ENCODE measurements around the gene KDM4B.

GRCh38 chr19:4983346-4984105, 14.6 kb downstream of the KDM4B start:
- TF ChIP-seq EP300 (IDR thresholded peaks at IDR 0.05; ENCODE audit: borderline replicate concordance in 1 of 2, low read depth in 1 of 2, low read length in 1 of 2) (no peak), GABPA (IDR thresholded peaks at IDR 0.05; ENCODE audit: low read depth) (no peak), CTCF (IDR thresholded peaks at IDR 0.05) (no peak), MXI1 (IDR thresholded peaks at IDR 0.05; ENCODE audit: low read depth, low read length) (no peak), USF2 (IDR thresholded peaks at IDR 0.05; ENCODE audit: borderline replicate concordance, low read depth, low read length) (no peak)
